ENCODE data around the gene TDO2. TPM values are rescaled to one million over a fixed set of nuclear protein-coding genes. Genes with fewer than 3 reads are reported as not detected.
"Not testable (repeated sequence)": the region's sequence is repeated elsewhere in the genome, so short reads cannot be mapped to it uniquely, and the experiment has no call there.

The TDO2 gene
- total RNA-seq, 1 donor from 2014 or later: not detected

DNA sequence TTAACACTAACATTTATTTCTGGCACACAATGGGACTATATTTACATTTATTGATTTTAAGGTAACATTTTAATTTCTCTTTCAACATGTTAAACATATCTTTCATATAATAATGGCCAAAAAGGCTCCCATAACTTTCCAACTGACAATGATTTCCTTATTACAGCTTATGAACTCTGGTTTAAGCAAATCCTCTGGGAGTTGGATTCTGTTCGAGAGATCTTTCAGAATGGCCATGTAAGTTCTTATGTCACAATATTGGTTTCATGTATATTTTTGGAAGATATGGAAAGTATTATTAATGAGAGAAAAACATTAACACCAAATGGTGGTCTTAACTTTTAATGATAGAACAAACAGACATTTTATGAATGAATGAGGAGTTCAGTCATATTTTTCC is 4.1 kb downstream of the TDO2 start:
- DNase-seq (ENCODE audit: low read depth in 2 of 2): no peak

- no peak for DNase-seq (ENCODE audit: low read depth in 2 of 2)
Measured at GRCh38 chr4:155908187-155909139, 5.0 kb downstream of the TDO2 start.

DNA sequence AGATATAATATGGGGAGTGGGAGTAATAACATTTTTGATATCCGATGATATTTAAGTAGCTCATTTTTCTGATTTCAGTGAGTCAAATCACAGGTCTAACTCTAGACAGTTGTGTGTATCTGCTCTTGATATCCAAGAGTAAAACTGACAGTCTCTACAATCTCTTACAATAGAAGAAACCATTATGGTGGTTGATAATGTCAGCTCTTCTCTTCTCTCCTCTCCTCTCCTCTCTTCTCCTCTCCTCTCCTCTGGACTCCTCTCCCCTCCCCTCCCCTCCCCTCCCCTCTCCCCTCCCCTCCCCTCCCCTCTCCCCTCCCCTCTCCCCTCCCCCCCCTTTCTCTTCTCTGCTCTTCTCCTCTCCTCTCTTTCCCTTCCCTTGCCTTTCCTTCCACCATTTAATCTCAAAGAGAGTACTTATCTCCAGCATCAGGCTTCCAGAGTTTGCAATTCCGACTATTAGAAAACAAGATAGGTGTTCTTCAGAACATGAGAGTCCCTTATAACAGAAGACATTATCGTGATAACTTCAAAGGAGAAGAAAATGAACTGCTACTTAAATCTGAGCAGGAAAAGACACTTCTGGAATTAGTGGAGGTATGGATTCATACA is 6.2 kb downstream of the TDO2 start:
- DNase-seq (ENCODE audit: low read depth in 2 of 2): no peak

DNA sequence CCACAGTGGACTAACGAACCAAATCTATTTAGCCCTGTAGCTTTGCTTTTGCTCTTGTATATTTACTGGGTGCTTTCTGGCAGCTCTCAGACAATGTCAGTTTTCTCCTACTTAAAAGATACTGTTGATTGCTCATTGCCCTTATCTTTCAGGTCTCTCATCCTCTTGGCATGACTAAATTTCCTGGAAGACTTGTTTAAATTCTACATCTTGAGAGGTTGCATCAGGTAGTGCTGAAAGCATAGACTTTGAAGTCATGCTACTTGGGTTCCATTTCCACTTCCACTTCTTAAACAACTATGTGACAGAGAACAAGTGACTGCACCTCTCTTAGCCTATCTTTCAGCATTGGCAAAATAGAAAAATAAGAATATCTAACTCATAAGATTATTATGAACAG is 8.4 kb downstream of the TDO2 start:
- DNase-seq (ENCODE audit: low read depth in 2 of 2): no peak

- DNase-seq (ENCODE audit: low read depth in 2 of 2): no peak
Measured at GRCh38 chr4:155914782-155915181, 11.3 kb downstream of the TDO2 start.

GRCh38 chr4:155921597-155921996 is 18.1 kb downstream of the TDO2 start:
- no peak for DNase-seq (ENCODE audit: low read depth in 2 of 2)

DNA sequence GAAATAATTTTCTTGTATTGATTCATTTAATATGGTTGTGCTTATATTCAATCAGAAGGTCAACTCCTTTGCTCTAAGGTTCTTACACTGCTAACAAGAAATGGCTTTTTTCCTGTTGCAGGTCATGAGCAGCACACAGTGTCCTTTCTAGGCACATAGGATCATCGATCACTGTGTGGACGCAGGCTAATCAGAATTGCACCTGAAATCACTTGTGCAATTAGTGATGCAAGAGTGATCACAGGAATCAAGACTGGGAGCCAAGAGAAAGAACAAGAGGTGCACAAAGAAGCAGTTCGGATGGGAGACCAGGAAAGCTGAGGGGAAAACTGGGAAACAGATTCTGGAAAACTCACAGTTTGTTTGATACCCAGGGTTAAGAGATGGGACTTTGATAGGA is 21.1 kb downstream of the TDO2 start:
- no peak for DNase-seq (ENCODE audit: low read depth in 2 of 2)

GRCh38 chr4:155929833-155930232 is 26.3 kb downstream of the TDO2 start:
- DNase-seq (ENCODE audit: low read depth in 2 of 2): no peak

GRCh38 chr4:155930330-155930729 is 26.8 kb downstream of the TDO2 start:
- no peak for DNase-seq (ENCODE audit: low read depth in 2 of 2)

GRCh38 chr4:155931634-155932033 is 28.1 kb downstream of the TDO2 start:
- no peak for DNase-seq (ENCODE audit: low read depth in 2 of 2)

DNA sequence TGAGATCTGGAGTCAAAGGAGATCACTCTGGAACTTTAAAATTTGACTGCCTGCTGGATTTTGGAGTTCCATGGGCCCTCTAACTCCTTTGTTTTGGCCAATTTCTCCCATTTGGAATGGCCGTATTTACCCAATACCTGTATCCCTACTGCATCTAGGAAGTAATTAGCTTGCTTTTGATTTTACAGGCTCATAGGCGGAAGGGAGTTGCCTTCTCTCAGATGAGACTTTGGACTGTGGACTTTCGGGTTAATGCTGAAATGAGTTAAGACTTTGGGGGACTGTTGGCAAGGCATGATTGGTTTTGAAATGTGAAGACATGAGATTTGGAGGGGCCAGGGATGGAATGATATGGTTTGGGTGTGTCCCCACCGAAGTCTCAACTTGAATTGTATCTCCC is 31.1 kb downstream of the TDO2 start:
- DNase-seq (ENCODE audit: low read depth in 2 of 2): not testable (repeated sequence)

- no peak for DNase-seq (ENCODE audit: low read depth in 2 of 2)
Measured at GRCh38 chr4:155935389-155935986, 32.0 kb downstream of the TDO2 start.

- no peak for DNase-seq (ENCODE audit: low read depth in 2 of 2)
Measured at GRCh38 chr4:155941085-155941790, 37.7 kb downstream of the TDO2 start.

DNA sequence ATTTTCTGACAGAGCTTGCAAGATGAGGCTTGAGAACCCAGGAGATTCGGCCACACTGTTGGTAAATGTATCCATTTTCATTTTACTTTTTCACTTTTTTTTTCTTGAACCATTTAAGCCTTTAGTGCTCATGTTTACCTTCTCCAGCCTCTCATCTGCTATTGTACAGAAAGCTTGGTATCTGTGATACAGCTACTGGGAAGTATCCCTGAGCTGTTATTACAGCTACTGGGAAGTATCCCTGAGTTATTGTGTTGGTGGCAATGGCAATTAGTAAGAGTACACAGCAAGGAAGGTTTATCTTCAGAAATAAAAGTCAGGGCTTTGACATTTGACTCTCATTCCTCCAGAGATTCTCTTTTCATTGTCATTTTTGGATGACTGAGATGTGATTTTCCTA is 38.3 kb downstream of the TDO2 start:
- DNase-seq (ENCODE audit: low read depth in 2 of 2): no peak

- DNase-seq (ENCODE audit: low read depth in 2 of 2): no peak
Measured at GRCh38 chr4:155943605-155944291, 40.3 kb downstream of the TDO2 start.

GRCh38 chr4:155944516-155944915 is 41.0 kb downstream of the TDO2 start:
- DNase-seq (ENCODE audit: low read depth in 2 of 2): no peak

DNA sequence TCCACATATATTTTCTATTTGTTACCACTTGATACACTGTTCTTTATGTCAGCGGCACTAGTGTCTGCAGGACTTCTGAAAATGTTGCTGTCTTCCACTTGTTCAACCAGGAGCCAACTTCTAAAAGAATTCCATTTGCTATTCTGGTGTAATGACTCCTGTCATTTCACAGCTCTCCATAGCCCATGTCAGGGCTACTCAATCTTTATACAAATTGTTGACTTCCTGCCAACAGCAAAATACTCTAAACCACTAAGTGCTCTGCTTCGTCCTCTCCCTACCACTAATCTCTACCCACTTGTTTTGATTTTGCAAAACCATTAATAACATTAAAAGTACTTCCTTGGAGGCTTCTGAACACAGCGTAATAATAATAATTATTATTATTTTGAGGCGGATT is 43.0 kb downstream of the TDO2 start:
- DNase-seq (ENCODE audit: low read depth in 2 of 2): no peak

- no peak for DNase-seq (ENCODE audit: low read depth in 2 of 2)
Measured at GRCh38 chr4:155948541-155948940, 45.0 kb downstream of the TDO2 start.

DNA sequence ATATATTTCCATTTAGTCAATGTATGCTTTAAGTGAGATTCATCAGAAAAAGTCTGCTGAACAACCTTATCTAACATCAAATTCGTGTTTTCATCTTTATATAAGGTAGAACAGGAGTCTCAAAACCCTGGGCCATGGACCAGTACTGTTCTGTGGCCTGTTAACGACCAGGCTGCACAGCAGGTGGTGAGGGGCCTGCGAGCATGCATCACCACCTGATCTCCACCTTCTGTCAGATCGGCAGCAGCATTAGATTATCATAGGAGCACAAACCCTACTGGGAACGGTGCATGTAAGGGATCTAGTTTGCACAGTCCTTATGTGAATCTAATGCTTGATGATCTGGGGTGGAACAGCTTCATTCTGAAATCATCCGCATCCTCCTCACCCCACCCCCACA is 47.0 kb downstream of the TDO2 start:
- DNase-seq (ENCODE audit: low read depth in 2 of 2): no peak

DNA sequence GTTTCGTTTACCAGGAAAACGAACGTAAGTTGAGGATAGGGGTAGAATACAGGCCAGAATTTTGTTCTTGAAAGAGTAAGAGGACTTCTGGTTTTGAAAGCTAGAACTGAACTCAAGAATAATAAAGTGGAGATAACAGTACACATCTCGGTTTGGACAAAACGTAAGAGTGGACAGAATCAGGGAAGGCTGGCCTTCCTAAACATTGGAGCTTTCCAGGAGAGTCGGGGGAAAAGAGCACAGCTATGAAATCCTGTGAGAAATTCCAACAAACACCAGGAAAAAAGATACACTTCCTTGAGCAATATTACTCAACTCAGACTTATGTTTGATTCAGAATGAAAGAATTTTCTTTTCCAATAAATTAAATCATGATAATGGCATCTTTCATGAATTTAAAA is 49.0 kb downstream of the TDO2 start:
- peak in 1 of 2 donors; percentile 2 for DNase-seq (ENCODE audit: low read depth in 2 of 2)

All from lung microvascular endothelial cell (primary cell).